GM12892 (cell line): ENCODE measurements around the gene HYCC2.

Experiments used
- DNase-seq: peaks from one replicate; pipeline ENCODE4 v3.0.0; 2011; ENCODE audit not compliant: insufficient read length
- FAIRE-seq: peaks from 2 replicates; lab custom pipeline; 2011; peaks lifted over from hg19 to GRCh38; lab: Jason Lieb, UNC
- POLR2A ChIP-seq: IDR thresholded peaks from 2 replicates; pipeline ENCODE4 v1.6.1; 2011; ENCODE audit warnings: low read depth, low read length, control low read depth
- POLR2AphosphoS5 ChIP-seq: IDR thresholded peaks from 2 replicates; pipeline ENCODE4 v1.6.1; 2011; ENCODE audit warnings: low read depth, low read length, control low read depth
- TAF1 ChIP-seq: IDR thresholded peaks from 2 replicates; pipeline ENCODE4 v1.6.1; 2011; ENCODE audit warnings: low read depth, mild to moderate bottlenecking, control low read depth, low read length, borderline replicate concordance

The HYCC2 gene

GRCh38 chr2:201024518-201024917 is 47.0 kb downstream of the HYCC2 start:
- TF ChIP-seq POLR2AphosphoS5 (no peak), TAF1 (no peak), POLR2A (no peak)
- DNase-seq (no peak), FAIRE-seq (no peak)

DNA sequence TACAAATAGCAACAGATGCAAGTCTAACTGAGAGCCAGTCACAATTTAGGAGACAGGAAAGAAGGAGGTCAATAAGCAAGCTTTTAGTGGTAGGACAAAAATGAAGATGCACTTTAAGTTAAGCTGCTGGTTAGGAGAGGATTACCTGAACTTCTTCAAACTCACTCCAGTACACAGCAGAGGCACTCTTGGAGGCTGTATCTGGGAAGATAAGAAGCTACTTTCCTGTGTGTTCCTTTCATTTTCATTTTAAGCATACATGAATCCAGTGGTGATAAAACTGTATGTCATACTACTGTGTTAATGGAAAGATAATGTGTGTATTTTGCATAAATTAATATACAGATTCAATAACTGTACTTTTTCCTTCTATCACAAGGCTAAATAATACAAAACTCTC is 49.6 kb downstream of the HYCC2 start:
- DNase-seq: no peak
- no peak for TF ChIP-seq POLR2A
- no peak for TF ChIP-seq POLR2AphosphoS5
- TF ChIP-seq TAF1: no peak
- FAIRE-seq: peak; percentile 82
